H9 (cell line): ENCODE measurements around the gene PASK. TPM values are rescaled to one million over a fixed set of nuclear protein-coding genes. Genes with fewer than 3 reads are reported as not detected.

ENCODE experiments used
- DNase-seq: peaks from one replicate; pipeline ENCODE4 v3.0.0-alpha.2; 2017
- H2AFZ ChIP-seq: one replicate; pipeline ENCODE4 v1.6.1; 2013; ENCODE audit warnings: mild to moderate bottlenecking, low read length, control low read depth, moderate library complexity
- H2AK5ac ChIP-seq: 2 replicates; pipeline ENCODE4 v1.6.1; 2013; ENCODE audit warnings: low read length, control low read depth, mixed read lengths; ENCODE audit not compliant: insufficient read length
- H2BK120ac ChIP-seq: one replicate; pipeline ENCODE4 v1.6.1; 2013; ENCODE audit warnings: low read depth, mild to moderate bottlenecking, low read length, control low read depth, inconsistent platforms; ENCODE audit not compliant: poor library complexity, severe bottlenecking
- H2BK12ac ChIP-seq: 2 replicates; pipeline ENCODE4 v1.6.1; 2013; ENCODE audit warnings: low read length, control low read depth, mixed read lengths, low read depth; ENCODE audit not compliant: insufficient read length
- H2BK15ac ChIP-seq: 2 replicates; pipeline ENCODE4 v1.6.1; 2013; ENCODE audit warnings: low read depth, low read length, control low read depth
- H2BK20ac ChIP-seq: one replicate; pipeline ENCODE4 v1.6.1; 2013; ENCODE audit warnings: low read depth, mild to moderate bottlenecking, low read length, control low read depth, inconsistent platforms; ENCODE audit not compliant: poor library complexity, severe bottlenecking
- H2BK5ac ChIP-seq: 2 replicates; pipeline ENCODE4 v1.6.1; 2013; ENCODE audit warnings: low read length, control low read depth, mixed read lengths; ENCODE audit not compliant: insufficient read length
- H3K14ac ChIP-seq: 2 replicates; pipeline ENCODE4 v1.6.1; 2013; ENCODE audit warnings: low read length, control low read depth; ENCODE audit not compliant: insufficient read depth
- H3K18ac ChIP-seq: 2 replicates; pipeline ENCODE4 v1.6.1; 2013; ENCODE audit warnings: low read depth, mild to moderate bottlenecking, mixed read lengths, low read length, control low read depth; ENCODE audit not compliant: insufficient read length
- H3K23ac ChIP-seq: 2 replicates; pipeline ENCODE4 v1.6.1; 2013; ENCODE audit warnings: low read length, control low read depth, mixed read lengths, low read depth; ENCODE audit not compliant: insufficient read length
- H3K23me2 ChIP-seq: 2 replicates; pipeline ENCODE4 v1.6.1; 2013; ENCODE audit warnings: low read depth, mild to moderate bottlenecking, mixed read lengths, low read length, control low read depth; ENCODE audit not compliant: insufficient read length, poor library complexity, severe bottlenecking
- H3K27ac ChIP-seq: 2 replicates; pipeline ENCODE4 v1.5.1; 2013; ENCODE audit warnings: low read length, control low read depth, mixed read lengths, low read depth; ENCODE audit not compliant: insufficient read length
- H3K27me3 ChIP-seq: 2 replicates; pipeline ENCODE4 v1.6.1; 2013; ENCODE audit warnings: low read length, control low read depth, inconsistent platforms; ENCODE audit not compliant: insufficient read depth
- H3K4ac ChIP-seq: 2 replicates; pipeline ENCODE4 v1.6.1; 2013; ENCODE audit warnings: low read depth, mild to moderate bottlenecking, control low read depth, inconsistent platforms, low read length, moderate library complexity
- H3K4me1 ChIP-seq: 2 replicates; pipeline ENCODE4 v1.6.1; 2013; ENCODE audit warnings: low read length, control low read depth, inconsistent platforms; ENCODE audit not compliant: insufficient read depth
- H3K4me2 ChIP-seq: 2 replicates; pipeline ENCODE4 v1.6.1; 2013; ENCODE audit warnings: low read length, control low read depth, mixed read lengths; ENCODE audit not compliant: insufficient read length, insufficient read depth
- H3K56ac ChIP-seq: 2 replicates; pipeline ENCODE4 v1.6.1; 2013; ENCODE audit warnings: low read depth, mild to moderate bottlenecking, mixed read lengths, low read length, control low read depth; ENCODE audit not compliant: insufficient read length
- H3K79me1 ChIP-seq: 2 replicates; pipeline ENCODE4 v1.6.1; 2013; ENCODE audit warnings: low read depth, mild to moderate bottlenecking, moderate library complexity, low read length, control low read depth, inconsistent platforms; ENCODE audit not compliant: insufficient read depth, poor library complexity, severe bottlenecking
- H3K79me2 ChIP-seq: 2 replicates; pipeline ENCODE4 v1.6.1; 2013; ENCODE audit warnings: low read length, control low read depth, inconsistent platforms; ENCODE audit not compliant: insufficient read depth
- H3K9ac ChIP-seq: 2 replicates; pipeline ENCODE4 v1.6.1; 2013; ENCODE audit warnings: low read length, control low read depth, mixed read lengths; ENCODE audit not compliant: insufficient read length; ENCODE audit errors: extremely low read depth
- H3K9me3 ChIP-seq: one replicate; pipeline ENCODE4 v1.6.1; 2013; ENCODE audit warnings: low read depth, low read length, inconsistent platforms; ENCODE audit not compliant: control insufficient read depth
- H3T11ph ChIP-seq: one replicate; pipeline ENCODE4 v1.6.1; 2013; ENCODE audit warnings: mild to moderate bottlenecking, low read length, control low read depth, inconsistent platforms
- H4K20me1 ChIP-seq: one replicate; pipeline ENCODE4 v1.6.1; 2013; ENCODE audit not compliant: control insufficient read depth, insufficient read length, insufficient read depth
- H4K5ac ChIP-seq: 2 replicates; pipeline ENCODE4 v1.6.1; 2013; ENCODE audit warnings: low read depth, mild to moderate bottlenecking, mixed read lengths, low read length, control low read depth; ENCODE audit not compliant: insufficient read length
- H4K8ac ChIP-seq: replicated peaks from 2 replicates; pipeline ENCODE4 v1.6.1; 2013; ENCODE audit warnings: low read length, control low read depth, mixed read lengths, low read depth; ENCODE audit not compliant: insufficient read length
- H4K91ac ChIP-seq: 2 replicates; pipeline ENCODE4 v1.6.1; 2013; ENCODE audit warnings: low read depth, mild to moderate bottlenecking, moderate library complexity, mixed read lengths, low read length, control low read depth; ENCODE audit not compliant: insufficient read length
- H3K27ac Mint-ChIP-seq, 3 experiments: 2 replicates in 2 of 3; 3 replicates in 1 of 3; pipeline ENCODE4 v1.8.0; 2020 to 2021; ENCODE audit warnings: mixed read lengths in 3 of 3, mild to moderate bottlenecking in 1 of 3, moderate library complexity in 1 of 3
- H3K27me3 Mint-ChIP-seq: 2 replicates; pipeline ENCODE4 v1.8.0; 2021; ENCODE audit warnings: low read depth, mild to moderate bottlenecking, moderate library complexity, mixed read lengths
- H3K36me3 Mint-ChIP-seq, 3 experiments: 2 replicates in 2 of 3; 3 replicates in 1 of 3; pipeline ENCODE4 v1.8.0; 2020 to 2021; ENCODE audit warnings: low read depth in 3 of 3, mixed read lengths in 3 of 3; ENCODE audit not compliant: insufficient read depth in 1 of 3
- H3K4me1 Mint-ChIP-seq, 2 experiments: 2 replicates each; pipeline ENCODE4 v1.8.0; 2020; ENCODE audit warnings: mixed read lengths in 2 of 2
- H3K4me3 Mint-ChIP-seq, 2 experiments: 2 replicates in 1 of 2; 3 replicates in 1 of 2; pipeline ENCODE4 v1.8.0; 2020 to 2021; ENCODE audit warnings: mild to moderate bottlenecking in 2 of 2, mixed read lengths in 2 of 2, moderate library complexity in 1 of 2
- H3K9me3 Mint-ChIP-seq, 2 experiments: 2 replicates in 1 of 2; 3 replicates in 1 of 2; pipeline ENCODE4 v1.8.0; 2020; ENCODE audit warnings: mild to moderate bottlenecking in 2 of 2, mixed read lengths in 2 of 2, moderate library complexity in 1 of 2
- WGBS: extraction: QIAGEN DNeasy Blood & Tissue Kit; methylation state at CpG from one replicate; pipeline ENCODE4 v1.1.7; 2013; ENCODE audit warnings: missing lambda C conversion rate, low lambda C conversion rate, mixed read lengths; ENCODE audit not compliant: insufficient read length; ENCODE audit errors: extremely low coverage; 5-methylcytosine and 5-hydroxymethylcytosine counted together
- total RNA-seq: library from RNA; stranded (reverse); gene quantifications from 2 replicates; pipeline ENCODE4 v1.2.1, GENCODE V29; 2021
- TF ChIP-seq, protein P1 (sequence below): fragments of 200-600 bp; sonication (generic); conservative IDR thresholded peaks from 3 replicates; pipeline ENCODE4 v1.8.0; 2021; ENCODE audit warnings: antibody characterized with exemption, mild to moderate bottlenecking

Gene PASK
- total RNA-seq, 1 experiment from 2014 or later = 68.0 TPM

DNA sequence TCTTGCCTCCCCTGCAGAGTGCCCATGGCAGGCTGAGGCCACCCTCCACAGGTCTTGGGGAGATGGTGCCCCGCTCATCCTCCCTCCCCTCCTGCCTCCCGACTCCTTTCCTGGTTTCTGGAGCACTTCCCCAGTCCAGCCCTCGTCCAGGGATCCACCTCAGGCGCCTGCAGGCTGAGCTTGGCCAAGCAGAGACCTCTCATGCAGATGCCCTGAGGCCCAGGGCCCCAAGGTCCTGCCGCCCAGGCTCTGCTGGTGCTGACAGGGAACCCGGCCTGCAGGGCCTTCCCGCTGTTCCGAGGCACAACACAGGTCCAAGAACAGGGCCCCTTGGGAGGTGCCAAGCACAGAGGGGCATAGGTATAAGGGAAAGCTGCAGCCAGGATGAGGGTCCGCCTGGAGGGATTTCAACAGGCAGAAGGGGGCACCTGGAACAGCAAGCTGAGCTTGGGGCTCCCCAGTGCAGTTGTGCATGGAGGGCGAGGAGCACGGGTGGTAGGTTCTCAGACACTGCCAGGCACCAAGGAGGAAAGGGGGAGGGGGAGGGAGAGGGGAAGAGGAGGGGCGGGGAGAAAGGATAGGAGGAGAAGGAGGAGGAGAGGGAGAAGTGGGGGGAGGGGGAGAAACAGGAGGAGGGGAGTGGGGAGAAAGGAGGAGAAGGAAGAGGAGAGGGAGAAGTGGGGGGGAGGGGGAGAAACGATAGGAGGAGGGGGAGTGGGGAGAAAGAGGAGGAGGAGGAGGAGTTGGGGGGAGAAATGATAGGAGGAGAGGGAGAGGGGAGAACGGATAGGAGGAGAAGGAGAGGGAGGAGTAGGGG, 38.0 kb upstream of the PASK start:
- H3K36me3 Mint-ChIP-seq = peaks cover 0 to 2% (median 0%) of the 10 kb centered on the region in 3 experiments; a peak in 1 of 7 replicates
- H3T11ph ChIP-seq = no peak overlapping the region
- WGBS = no CpG with 5 or more reads among the region's 14 CpGs
- no peak overlapping the region for H2AFZ ChIP-seq
- H3K4me1 Mint-ChIP-seq = peaks cover 8 to 13% of the 10 kb centered on the region in 2 experiments
- no peak overlapping the region for H2AK5ac ChIP-seq
- no peaks in the 10 kb centered on the region for H3K79me2 ChIP-seq
- no peak overlapping the region for H3K4me3 Mint-ChIP-seq
- no peaks in the 10 kb centered on the region for H3K27me3 ChIP-seq
- H3K27ac ChIP-seq = no peak overlapping the region
- H3K9ac ChIP-seq = no peak overlapping the region
- H3K9me3 Mint-ChIP-seq = no peaks in the 10 kb centered on the region
- H3K27me3 Mint-ChIP-seq = no peaks in the 10 kb centered on the region; the same call in 1 of the 2 replicates
- H3K27ac Mint-ChIP-seq = no peak overlapping the region
- no peak overlapping the region for H2BK120ac ChIP-seq
- H4K20me1 ChIP-seq = no peaks in the 10 kb centered on the region
- H4K8ac ChIP-seq = no peak overlapping the region
- no peak overlapping the region for H3K23ac ChIP-seq
- no peak overlapping the region for H2BK5ac ChIP-seq
- H3K79me1 ChIP-seq = no peaks in the 10 kb centered on the region
- no peak overlapping the region for H3K14ac ChIP-seq
- no peak overlapping the region for H3K56ac ChIP-seq
- H3K9me3 ChIP-seq = no peaks in the 10 kb centered on the region
- H3K4me1 ChIP-seq = no peaks in the 10 kb centered on the region
- H3K23me2 ChIP-seq = no peaks in the 10 kb centered on the region
- no peak overlapping the region for H3K18ac ChIP-seq
- H4K5ac ChIP-seq = no peak overlapping the region
- no peak overlapping the region for H2BK12ac ChIP-seq
- H3K4me2 ChIP-seq = no peak overlapping the region
- no peak overlapping the region for H2BK20ac ChIP-seq
- no peak overlapping the region for H4K91ac ChIP-seq
- DNase-seq = no peak
- TF ChIP-seq, protein P1, sequence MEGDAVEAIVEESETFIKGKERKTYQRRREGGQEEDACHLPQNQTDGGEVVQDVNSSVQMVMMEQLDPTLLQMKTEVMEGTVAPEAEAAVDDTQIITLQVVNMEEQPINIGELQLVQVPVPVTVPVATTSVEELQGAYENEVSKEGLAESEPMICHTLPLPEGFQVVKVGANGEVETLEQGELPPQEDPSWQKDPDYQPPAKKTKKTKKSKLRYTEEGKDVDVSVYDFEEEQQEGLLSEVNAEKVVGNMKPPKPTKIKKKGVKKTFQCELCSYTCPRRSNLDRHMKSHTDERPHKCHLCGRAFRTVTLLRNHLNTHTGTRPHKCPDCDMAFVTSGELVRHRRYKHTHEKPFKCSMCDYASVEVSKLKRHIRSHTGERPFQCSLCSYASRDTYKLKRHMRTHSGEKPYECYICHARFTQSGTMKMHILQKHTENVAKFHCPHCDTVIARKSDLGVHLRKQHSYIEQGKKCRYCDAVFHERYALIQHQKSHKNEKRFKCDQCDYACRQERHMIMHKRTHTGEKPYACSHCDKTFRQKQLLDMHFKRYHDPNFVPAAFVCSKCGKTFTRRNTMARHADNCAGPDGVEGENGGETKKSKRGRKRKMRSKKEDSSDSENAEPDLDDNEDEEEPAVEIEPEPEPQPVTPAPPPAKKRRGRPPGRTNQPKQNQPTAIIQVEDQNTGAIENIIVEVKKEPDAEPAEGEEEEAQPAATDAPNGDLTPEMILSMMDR = no peak
- no peak overlapping the region for H3K4ac ChIP-seq
- no peak overlapping the region for H2BK15ac ChIP-seq
